Omental fat pad (tissue), 4 donors: ENCODE results near the gene MVB12B. TPM values are rescaled to one million over a fixed set of nuclear protein-coding genes. Genes with fewer than 3 reads are reported as not detected.
A peak's percentile ranks its signal among the peaks of the same experiment; 100 is the strongest.

Experiments used
- ATAC-seq: fragments of 150-250 bp; one replicate; pipeline ENCODE4 v1.9.1; 2016; ENCODE audit warnings: mild to moderate bottlenecking, moderate library complexity; ENCODE audit not compliant: low FRiP score
- DNase-seq: peaks from one replicate; pipeline ENCODE4 v3.0.0-alpha.2; 2019; ENCODE audit warnings: low spot score
- total RNA-seq, 4 donors: library from RNA; depleted of rRNA; stranded (reverse); fragments of >200 nt; gene quantifications; one replicate each; pipeline ENCODE4 v1.1.0, GENCODE V29; 2016
- TF ChIP-seq, protein P1 (sequence below), 3 donors: fragments of 450-650 bp; IDR thresholded peaks; one replicate each; pipeline ENCODE4 v1.5.1; 2016 to 2017; ENCODE audit warnings: antibody characterized with exemption in 3 of 3, mild to moderate bottlenecking in 3 of 3, moderate library complexity in 2 of 3

The MVB12B gene
- total RNA-seq, 4 donors from 2014 or later = 5.5 to 21.4 (median 11.6) TPM

DNA sequence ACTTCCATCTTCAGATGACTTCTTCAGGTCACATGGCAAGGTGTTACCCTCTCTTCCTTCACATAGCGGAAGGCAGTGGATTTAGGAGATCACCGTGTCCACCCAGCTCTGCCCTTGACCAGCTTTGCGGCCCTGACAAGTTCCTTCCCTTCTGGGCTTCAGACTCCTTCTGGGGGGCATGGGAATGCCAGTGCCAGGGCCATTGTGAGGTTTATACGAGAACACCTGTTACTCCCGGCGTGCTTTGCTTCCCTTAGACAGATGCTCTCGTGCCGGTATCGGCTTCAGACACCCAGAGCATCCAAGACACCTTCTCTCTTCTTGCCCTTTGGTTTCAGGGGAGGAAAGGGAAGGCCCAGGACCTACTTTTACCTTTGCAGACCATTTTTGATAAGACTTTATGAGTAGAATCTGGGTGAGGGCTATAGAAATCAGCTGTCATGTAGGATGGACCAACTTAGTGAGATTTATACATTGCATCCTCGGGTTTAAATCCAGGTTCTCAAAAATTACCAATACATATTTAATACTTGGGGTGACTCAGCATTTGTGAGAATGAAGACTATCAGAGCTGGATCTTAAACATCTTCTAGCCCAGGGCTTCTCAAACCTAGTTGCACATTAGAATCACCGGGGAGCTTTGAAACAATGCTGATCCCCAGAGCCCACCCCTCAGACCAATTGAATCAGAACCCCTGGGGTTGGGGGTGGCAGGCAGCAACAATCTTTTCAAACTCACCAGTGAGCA is 138.2 kb downstream of the MVB12B start:
- no peak for DNase-seq
- TF ChIP-seq, protein P1, sequence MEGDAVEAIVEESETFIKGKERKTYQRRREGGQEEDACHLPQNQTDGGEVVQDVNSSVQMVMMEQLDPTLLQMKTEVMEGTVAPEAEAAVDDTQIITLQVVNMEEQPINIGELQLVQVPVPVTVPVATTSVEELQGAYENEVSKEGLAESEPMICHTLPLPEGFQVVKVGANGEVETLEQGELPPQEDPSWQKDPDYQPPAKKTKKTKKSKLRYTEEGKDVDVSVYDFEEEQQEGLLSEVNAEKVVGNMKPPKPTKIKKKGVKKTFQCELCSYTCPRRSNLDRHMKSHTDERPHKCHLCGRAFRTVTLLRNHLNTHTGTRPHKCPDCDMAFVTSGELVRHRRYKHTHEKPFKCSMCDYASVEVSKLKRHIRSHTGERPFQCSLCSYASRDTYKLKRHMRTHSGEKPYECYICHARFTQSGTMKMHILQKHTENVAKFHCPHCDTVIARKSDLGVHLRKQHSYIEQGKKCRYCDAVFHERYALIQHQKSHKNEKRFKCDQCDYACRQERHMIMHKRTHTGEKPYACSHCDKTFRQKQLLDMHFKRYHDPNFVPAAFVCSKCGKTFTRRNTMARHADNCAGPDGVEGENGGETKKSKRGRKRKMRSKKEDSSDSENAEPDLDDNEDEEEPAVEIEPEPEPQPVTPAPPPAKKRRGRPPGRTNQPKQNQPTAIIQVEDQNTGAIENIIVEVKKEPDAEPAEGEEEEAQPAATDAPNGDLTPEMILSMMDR (IDR thresholded peaks at IDR 0.05) = no peak
- ATAC-seq = no peak

DNA sequence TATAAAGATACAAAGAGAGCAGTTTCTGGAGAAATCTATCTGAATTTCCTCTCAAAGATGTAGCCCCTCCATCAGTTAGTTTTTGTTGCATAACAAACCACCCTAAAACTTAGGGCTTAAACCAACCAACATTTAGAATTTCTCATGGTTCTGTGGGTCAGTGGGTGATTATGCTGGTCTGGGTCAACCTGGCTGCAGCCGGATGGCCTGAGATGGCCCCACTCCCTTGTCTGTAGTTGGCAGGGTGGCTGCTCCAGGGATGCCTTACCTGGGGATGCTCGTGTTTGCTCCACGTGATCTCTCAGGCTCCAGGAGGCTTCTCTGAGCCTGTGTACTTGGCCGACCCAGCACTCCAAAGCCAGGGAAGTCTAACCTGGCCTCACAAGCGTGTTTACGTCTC is 139.3 kb downstream of the MVB12B start:
- ATAC-seq (no peak), DNase-seq (no peak)
- TF ChIP-seq, protein P1 (IDR thresholded peaks at IDR 0.05) = no peak

DNA sequence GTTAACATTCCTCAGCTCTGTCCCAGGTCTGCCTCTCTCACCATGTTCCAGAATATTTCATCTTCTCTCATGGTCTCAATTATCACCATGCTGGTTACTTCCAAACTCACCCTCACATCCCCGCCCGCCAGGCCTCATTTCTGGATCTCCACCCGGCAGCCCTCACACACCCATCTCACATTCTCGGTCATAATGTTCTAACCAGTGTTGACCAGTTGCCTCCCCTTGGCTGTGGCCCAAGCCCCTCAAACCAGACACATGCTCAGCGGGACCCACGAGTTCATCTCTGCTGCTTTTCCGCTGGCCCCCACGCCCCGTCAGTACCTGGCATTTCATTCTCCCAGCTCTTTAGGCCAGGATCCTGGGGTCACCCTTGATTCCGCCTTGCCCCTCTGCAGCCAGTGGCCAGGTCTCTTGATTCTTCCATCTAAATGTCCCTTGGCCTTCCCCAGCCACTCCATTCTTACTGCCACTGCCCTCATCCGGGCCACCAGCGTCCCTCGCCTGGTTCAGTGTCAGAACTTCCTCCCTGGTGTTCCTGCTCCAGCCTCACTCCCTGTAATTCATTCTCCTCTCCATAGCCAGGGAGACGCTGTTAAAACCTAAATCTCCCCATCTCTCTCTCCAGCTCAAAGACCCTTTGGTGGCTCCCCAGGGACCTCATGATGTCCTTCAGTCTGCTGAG is 141.7 kb downstream of the MVB12B start:
- no peak for DNase-seq
- ATAC-seq = no peak
- TF ChIP-seq, protein P1 (IDR thresholded peaks at IDR 0.05) = no peak

DNA sequence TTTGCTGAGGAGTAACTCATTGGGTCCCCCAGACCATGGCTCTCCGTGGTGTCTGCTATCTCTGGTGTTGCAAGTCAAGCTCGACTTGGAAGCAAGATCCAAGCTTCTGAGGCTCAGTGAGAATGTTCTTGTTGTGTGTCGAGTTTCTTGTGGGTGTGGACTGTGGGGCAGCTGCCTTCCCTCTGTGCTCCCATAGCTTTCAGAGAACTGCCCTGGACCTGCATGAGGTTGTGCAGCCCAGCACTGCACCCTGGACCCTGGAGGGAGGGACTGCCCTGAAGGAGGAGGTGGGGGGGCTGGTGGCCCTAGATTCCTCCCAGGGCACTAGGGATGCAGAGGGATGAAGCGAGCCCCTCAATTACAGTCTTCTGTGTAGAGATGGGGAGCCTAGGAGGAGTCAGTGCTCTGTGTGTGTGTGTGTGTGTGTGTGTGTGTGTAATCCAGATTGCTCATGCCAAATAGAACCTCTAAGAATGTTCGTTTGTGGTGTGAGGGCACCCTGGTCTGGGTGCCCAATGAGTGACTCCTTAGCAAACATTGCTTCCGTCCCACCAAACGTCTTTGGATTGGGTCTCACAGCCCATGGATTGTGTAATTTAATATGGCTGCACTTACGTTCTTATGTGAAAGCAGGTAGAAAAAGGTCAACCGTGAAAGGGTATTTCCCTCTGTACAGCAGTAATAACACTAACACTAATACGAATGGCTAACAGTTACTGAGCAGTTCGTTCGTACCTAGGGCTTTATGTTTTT is 143.8 kb downstream of the MVB12B start:
- TF ChIP-seq, protein P1 (IDR thresholded peaks at IDR 0.05) = no peak
- ATAC-seq (no peak), DNase-seq (no peak)

DNA sequence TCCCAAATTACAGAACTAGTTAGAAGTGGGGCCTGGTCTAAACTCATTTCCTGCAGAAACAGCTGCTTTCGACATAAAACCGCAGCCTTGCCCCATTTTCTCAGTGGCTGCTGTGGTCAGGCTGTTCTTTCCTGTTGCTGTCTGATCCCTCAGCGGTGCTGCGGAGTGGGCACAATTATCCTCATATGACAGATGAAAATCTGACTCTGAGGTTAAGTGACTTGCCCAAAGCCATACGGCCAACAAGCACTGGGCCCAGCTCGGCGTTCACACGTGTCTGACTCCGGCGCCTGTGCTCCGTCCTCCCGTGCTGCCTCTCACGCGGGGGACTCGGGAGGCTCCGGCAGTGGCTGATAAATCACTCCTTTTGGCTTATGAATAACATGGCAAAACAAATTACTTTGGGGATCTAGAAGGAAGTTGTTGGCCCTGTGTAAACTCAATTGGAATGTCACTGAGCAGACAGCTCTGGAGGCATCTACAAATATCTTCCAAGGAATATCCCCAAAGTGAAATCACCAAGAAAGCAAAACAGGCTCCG is 144.5 kb downstream of the MVB12B start:
- TF ChIP-seq, protein P1 (IDR thresholded peaks at IDR 0.05) = no peak
- no peak for ATAC-seq
- DNase-seq = peak; percentile 37

DNA sequence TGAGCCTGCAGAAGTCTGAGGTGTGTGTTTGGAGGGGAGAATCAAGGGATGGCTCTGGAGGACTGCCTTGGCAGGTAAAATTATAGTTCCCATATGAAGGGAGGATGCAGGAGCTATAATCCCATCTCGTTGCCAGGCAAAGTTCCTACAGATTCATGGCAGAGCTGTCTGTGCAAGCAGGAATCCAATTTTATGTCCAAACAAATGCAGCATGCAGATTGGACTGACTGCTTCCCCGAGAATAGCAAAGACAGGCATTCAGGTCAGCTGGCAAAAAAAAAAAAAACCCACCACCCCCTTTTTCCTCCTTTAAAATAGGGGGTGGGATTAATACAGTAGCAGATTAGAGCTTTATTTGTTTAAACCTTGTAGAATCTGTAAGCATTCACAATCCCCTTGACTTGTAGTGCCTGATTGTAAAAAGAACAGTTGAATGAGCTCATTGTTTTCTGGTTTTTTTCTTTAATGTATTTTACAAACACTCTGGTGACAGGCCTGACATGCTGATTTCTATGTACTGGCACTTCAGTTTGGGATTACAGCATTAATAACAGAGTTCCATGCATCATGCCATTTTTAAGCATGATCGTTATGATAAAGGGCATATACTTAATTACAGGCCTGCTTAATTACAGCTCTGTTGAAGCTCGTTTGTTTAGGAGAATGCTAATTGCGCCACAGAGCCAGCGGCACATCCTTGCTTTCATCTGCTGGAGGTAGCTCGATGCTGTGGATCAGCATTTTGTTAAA is 145.7 kb downstream of the MVB12B start:
- ATAC-seq (no peak), DNase-seq (no peak)
- TF ChIP-seq, protein P1 (IDR thresholded peaks at IDR 0.05) = no peak
